ENCODE data around the gene MAP3K10. TPM values are rescaled to one million over a fixed set of nuclear protein-coding genes. Genes with fewer than 3 reads are reported as not detected.
A peak's percentile ranks its signal among the peaks of the same experiment; 100 is the strongest.
"Not testable (repeated sequence)": the region's sequence is repeated elsewhere in the genome, so short reads cannot be mapped to it uniquely, and the experiment has no call there.

Gene MAP3K10
- 19.4 TPM for total RNA-seq

DNA sequence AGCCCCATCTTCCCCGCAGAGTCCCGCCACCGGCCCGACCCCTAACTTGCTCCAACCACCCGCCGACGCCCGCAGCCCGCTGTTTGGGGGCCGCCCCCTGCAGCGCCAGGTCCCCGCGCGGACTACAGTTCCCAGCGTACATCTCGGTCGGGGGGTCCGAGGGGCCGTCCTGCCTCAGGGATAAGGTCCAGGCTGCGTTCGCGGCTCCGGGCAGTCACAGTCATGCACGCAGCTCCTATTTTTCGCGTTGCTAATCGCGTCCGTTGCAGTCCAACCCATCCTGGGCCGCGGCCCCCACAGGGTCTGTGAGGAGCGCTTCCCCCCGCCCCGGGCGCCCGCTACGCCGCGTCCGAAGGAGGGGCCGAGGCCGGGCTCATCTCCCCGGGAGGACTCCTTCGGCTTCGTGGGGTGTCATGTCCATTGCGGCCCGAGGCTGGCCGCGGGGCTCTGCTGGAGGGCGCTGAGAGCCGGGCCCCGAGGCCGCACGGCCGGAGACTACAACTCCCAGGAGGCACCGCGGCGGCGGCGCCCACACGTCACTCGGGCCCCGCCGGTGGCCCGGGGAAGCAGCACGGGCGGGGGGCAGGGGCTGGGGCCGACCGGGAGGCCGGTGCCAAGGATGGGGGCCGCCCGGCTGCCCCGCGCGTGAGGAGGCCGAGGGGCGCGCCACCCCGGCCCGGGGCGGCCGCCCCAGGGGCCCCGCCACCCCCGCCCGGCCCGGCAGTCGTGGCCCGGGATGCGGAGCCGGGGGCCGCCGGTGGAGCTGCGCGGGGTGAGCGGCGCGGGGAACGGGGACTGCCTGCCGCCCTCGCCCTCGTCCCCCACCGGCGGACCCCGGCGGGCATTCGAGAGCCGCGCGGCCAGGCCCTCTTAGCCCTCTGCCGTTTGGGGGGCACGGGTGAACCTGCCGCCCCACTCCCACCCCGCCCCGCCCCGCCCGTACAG is at the start of gene MAP3K10:
Gene MAP3K10 (plus strand): TSS at position 536 of the 945 bp plus-strand sequence. CDS start 606 bp downstream, outside the sequence.
- Histone ChIP-seq H3K36me3 (no peaks in the 10 kb centered on the region), H3K4me3 (peak within 1 kb of the TSS; percentile 75 to 99), H3K27ac (peak within 1 kb of the TSS; percentile 92 to 99), H3K4me1 (peaks cover 9 to 22% of the 10 kb centered on the region in 2 donors), H3K27me3 (no peaks in the 10 kb centered on the region), H3K9me3 (no peaks in the 10 kb centered on the region)
- peak in 1 of 2 donors; percentile 86 for DNase-seq (ENCODE audit: low spot score in 2 of 2)
- TF ChIP-seq, protein P1, sequence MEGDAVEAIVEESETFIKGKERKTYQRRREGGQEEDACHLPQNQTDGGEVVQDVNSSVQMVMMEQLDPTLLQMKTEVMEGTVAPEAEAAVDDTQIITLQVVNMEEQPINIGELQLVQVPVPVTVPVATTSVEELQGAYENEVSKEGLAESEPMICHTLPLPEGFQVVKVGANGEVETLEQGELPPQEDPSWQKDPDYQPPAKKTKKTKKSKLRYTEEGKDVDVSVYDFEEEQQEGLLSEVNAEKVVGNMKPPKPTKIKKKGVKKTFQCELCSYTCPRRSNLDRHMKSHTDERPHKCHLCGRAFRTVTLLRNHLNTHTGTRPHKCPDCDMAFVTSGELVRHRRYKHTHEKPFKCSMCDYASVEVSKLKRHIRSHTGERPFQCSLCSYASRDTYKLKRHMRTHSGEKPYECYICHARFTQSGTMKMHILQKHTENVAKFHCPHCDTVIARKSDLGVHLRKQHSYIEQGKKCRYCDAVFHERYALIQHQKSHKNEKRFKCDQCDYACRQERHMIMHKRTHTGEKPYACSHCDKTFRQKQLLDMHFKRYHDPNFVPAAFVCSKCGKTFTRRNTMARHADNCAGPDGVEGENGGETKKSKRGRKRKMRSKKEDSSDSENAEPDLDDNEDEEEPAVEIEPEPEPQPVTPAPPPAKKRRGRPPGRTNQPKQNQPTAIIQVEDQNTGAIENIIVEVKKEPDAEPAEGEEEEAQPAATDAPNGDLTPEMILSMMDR (IDR thresholded peaks at IDR 0.05): no peak
- intact Hi-C loops (cut with DNase I): loop anchor here (2.0 to 5.0 kb wide), 5 partner anchors 32 to 344 kb away; partner anchors contain the start of genes C19orf47, FBL, PLD3 and PSMC4

DNA sequence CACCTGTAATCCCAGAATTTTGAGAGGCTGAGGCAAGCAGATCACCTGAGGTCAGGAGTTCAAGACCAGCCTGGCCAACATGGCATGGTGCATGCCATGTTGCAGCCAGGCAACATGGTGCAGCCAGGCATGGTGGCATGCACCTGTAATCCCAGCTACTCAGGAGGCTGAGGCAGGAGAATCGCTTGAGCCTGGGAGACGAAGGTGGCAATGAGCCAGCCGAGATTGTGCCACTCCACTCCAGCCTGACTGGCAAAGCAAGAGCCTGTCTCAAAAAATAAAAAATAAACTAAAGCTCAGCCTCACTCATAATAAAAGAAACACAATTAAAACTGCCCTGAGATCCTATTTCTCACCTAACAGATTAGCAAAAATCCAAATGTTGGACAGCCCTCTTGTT is 49.7 kb upstream of the MAP3K10 start:
- H3K27me3 ChIP-seq: no peaks in the 10 kb centered on the region
- no peaks in the 10 kb centered on the region for H3K9me3 ChIP-seq
- peaks cover 0 to 10% of the 10 kb centered on the region in 2 donors for H3K4me1 ChIP-seq
- TF ChIP-seq, protein P1 (IDR thresholded peaks at IDR 0.05): no peak
- intact Hi-C loops (cut with DNase I): no loop called here
- H3K4me3 ChIP-seq: no peak overlapping the region
- no peak overlapping the region for H3K27ac ChIP-seq
- no peak for DNase-seq (ENCODE audit: low spot score in 2 of 2)
- no peaks in the 10 kb centered on the region for H3K36me3 ChIP-seq

DNA sequence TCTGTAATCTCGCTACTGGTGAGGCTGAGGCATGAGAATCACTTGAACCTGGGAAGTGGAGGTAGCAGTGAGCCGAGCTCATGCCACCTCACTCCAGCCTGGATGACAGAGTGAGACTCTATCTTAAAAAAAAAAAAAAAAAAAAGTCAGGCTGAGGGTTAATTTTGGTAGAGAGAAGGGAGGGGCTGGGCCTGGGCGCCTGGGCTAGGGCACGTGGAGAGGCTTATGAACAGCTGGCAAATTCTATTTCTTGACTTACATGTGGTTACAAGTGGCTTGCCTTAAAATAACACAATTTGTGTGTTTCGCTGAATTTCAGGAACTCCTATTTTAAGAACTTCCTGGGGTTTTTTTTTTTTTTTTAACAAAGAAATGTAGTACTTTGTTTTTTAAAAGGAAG is 47.6 kb upstream of the MAP3K10 start:
- intact Hi-C loops (cut with DNase I): no loop called here
- no peaks in the 10 kb centered on the region for H3K9me3 ChIP-seq
- H3K27me3 ChIP-seq: no peaks in the 10 kb centered on the region
- H3K27ac ChIP-seq: no peak overlapping the region
- peaks cover 0 to 13% of the 10 kb centered on the region in 2 donors for H3K4me1 ChIP-seq
- H3K4me3 ChIP-seq: no peak overlapping the region
- no peak for DNase-seq (ENCODE audit: low spot score in 2 of 2)
- TF ChIP-seq, protein P1 (IDR thresholded peaks at IDR 0.05): no peak
- H3K36me3 ChIP-seq: no peaks in the 10 kb centered on the region

DNA sequence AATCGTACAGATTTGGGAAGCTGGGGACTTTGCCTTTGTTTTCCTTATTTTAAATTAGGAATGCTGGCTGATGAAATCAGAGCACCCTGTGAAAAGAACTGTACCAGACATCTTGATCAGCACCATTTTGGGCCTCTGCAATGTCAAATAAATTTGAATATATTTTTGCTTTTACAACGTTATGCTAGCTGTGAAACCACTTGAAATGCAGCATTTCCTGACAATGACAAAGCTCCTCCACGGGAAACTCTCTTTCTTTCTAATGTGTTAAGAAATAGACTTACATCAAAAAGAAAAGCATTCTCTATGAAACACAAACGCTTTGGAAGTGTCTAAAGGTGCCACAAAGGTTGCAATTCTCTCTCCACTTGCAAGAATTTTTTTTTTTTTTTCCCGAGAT is 47.1 kb upstream of the MAP3K10 start:
- Histone ChIP-seq H3K27me3 (no peaks in the 10 kb centered on the region), H3K4me3 (no peak overlapping the region), H3K9me3 (no peaks in the 10 kb centered on the region), H3K4me1 (peaks cover 0 to 13% of the 10 kb centered on the region in 2 donors), H3K27ac (peak overlapping the region in 1 of 2 donors; percentile 33), H3K36me3 (no peaks in the 10 kb centered on the region)
- no peak for DNase-seq (ENCODE audit: low spot score in 2 of 2)
- TF ChIP-seq, protein P1 (IDR thresholded peaks at IDR 0.05): no peak
- intact Hi-C loops (cut with DNase I): no loop called here

DNA sequence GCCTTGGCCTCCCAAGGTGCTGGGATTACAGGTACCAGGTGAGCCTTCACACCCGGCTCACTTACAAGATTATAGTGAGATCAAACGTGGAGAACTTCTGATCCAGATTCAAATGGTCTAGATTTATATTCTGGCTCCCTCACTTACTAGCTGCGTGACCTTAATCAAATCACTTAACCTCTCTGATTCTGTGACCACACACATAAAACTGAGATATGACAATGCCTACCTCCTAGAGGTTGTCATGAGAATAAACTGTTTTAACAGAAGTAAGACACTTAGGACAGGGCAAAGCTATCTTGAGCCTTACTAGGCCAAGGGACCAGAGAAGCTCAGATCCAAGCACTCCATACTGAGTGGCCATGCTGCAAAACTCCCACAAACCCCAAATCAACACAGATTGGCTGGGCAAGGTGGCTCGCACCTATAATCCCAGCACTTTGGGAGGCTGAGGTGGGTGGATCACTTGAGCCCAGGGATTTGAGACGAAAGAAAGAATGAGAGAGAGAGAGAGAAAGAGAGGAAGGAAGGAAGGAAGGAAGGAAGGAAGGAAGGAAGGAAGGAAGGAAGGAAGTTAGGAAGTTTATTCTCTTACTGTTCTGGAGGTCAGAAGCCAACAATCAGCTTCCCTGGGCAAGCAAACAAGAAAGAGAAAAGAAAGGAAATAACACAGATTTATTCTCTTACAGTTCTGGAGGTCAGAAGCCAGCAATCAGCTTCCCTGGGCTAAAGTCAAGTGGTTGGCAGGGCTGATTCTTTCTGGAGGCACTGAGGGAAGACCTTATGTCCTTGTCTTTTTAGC is 46.1 kb upstream of the MAP3K10 start:
- intact Hi-C loops (cut with DNase I): no loop called here
- no peak overlapping the region for H3K27ac ChIP-seq
- DNase-seq (ENCODE audit: low spot score in 2 of 2): no peak

DNA sequence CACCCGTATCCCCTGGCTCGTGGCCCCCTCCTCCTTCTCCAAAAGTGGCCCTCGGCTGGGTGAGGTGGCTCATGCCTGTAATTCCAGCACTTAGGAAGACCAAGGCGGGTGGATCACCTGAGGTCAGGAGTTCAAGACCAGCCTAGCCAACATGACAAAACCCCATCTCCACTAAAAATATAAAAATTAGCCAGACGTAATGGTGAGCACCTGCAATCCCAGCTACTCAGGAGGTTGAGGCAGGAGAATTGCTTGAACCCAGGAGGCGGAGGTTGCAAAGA is 45.5 kb upstream of the MAP3K10 start:
- H3K36me3 ChIP-seq; intact Hi-C loops (cut with DNase I); H3K4me3 ChIP-seq; H3K27me3 ChIP-seq; DNase-seq (ENCODE audit: low spot score in 2 of 2); H3K9me3 ChIP-seq; H3K27ac ChIP-seq: not testable (repeated sequence)
- peaks cover 0 to 13% of the 10 kb centered on the region in 2 donors for H3K4me1 ChIP-seq

More for the DNA sequence above, 46.1 kb upstream of the MAP3K10 start:
- Histone ChIP-seq H3K9me3 (no peaks in the 10 kb centered on the region), H3K27me3 (no peaks in the 10 kb centered on the region), H3K4me1 (peaks cover 0 to 13% of the 10 kb centered on the region in 2 donors), H3K36me3 (no peaks in the 10 kb centered on the region), H3K4me3 (no peak overlapping the region)
- TF ChIP-seq, protein P1 (IDR thresholded peaks at IDR 0.05): no peak

Measured in ascending aorta (tissue), 2 donors.